ENCODE data around the gene G0S2.

DNA sequence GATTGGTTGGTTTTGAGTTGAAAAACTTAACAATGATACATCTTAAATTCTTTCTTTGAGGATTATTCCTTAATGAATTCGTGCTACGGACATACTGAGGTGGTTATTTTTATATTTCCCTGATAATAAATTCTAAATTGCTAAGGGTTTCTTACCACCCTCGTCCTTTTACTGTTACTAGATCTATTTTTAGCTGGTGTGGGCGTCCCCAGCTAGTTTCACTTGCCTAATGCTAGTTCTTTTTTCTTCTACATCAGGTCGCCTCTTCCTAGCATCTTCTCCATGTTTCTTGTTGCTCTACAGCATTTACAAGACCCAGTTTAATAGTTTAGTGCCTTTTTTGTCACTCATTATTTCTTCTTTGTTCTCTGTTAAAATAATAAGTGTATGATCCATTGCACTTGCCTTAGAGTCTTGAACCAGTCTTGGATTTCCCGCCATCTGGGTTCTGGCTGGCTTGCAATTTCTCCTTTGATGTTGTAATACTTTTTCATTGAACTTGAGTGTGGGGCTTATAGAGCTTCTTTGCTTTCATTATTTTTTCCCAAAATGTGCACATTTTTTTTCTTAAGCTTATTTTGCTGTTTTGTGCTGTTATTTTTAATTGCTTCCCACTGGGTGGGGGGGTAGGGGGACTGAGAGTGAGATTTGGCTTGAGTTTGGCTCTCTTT lies 28.8 kb downstream of the G0S2 start:
- TF ChIP-seq, protein P1, sequence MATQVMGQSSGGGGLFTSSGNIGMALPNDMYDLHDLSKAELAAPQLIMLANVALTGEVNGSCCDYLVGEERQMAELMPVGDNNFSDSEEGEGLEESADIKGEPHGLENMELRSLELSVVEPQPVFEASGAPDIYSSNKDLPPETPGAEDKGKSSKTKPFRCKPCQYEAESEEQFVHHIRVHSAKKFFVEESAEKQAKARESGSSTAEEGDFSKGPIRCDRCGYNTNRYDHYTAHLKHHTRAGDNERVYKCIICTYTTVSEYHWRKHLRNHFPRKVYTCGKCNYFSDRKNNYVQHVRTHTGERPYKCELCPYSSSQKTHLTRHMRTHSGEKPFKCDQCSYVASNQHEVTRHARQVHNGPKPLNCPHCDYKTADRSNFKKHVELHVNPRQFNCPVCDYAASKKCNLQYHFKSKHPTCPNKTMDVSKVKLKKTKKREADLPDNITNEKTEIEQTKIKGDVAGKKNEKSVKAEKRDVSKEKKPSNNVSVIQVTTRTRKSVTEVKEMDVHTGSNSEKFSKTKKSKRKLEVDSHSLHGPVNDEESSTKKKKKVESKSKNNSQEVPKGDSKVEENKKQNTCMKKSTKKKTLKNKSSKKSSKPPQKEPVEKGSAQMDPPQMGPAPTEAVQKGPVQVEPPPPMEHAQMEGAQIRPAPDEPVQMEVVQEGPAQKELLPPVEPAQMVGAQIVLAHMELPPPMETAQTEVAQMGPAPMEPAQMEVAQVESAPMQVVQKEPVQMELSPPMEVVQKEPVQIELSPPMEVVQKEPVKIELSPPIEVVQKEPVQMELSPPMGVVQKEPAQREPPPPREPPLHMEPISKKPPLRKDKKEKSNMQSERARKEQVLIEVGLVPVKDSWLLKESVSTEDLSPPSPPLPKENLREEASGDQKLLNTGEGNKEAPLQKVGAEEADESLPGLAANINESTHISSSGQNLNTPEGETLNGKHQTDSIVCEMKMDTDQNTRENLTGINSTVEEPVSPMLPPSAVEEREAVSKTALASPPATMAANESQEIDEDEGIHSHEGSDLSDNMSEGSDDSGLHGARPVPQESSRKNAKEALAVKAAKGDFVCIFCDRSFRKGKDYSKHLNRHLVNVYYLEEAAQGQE (IDR thresholded peaks at IDR 0.05; ENCODE audit: unreplicated experiment) = no peak
- TF ChIP-seq, protein P2, sequence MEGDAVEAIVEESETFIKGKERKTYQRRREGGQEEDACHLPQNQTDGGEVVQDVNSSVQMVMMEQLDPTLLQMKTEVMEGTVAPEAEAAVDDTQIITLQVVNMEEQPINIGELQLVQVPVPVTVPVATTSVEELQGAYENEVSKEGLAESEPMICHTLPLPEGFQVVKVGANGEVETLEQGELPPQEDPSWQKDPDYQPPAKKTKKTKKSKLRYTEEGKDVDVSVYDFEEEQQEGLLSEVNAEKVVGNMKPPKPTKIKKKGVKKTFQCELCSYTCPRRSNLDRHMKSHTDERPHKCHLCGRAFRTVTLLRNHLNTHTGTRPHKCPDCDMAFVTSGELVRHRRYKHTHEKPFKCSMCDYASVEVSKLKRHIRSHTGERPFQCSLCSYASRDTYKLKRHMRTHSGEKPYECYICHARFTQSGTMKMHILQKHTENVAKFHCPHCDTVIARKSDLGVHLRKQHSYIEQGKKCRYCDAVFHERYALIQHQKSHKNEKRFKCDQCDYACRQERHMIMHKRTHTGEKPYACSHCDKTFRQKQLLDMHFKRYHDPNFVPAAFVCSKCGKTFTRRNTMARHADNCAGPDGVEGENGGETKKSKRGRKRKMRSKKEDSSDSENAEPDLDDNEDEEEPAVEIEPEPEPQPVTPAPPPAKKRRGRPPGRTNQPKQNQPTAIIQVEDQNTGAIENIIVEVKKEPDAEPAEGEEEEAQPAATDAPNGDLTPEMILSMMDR (conservative IDR thresholded peaks at IDR 0.05; ENCODE audit: low read depth in 2 of 2) = no peak
- TF ChIP-seq EZH2 (IDR thresholded peaks at IDR 0.05; ENCODE audit: low read depth, unreplicated experiment) = no peak
- TF ChIP-seq POLR2AphosphoS5 (IDR thresholded peaks at IDR 0.05; ENCODE audit: low read depth) = no peak
- no peak for TF ChIP-seq ZNF114 (CRISPR knock-in tag; IDR thresholded peaks at IDR 0.05)
- no peak for TF ChIP-seq ZNF331 (CRISPR knock-in tag; IDR thresholded peaks at IDR 0.05; ENCODE audit: low read depth)
- TF ChIP-seq CREB1 (CRISPR knock-in tag; IDR thresholded peaks at IDR 0.05; ENCODE audit: low read depth) = no peak
- TF ChIP-seq EZH2phosphoT487 (IDR thresholded peaks at IDR 0.05; ENCODE audit: unreplicated experiment) = no peak
- TF ChIP-seq JUNB (IDR thresholded peaks at IDR 0.05; ENCODE audit: unreplicated experiment) = no peak
- TF ChIP-seq, protein P3, sequence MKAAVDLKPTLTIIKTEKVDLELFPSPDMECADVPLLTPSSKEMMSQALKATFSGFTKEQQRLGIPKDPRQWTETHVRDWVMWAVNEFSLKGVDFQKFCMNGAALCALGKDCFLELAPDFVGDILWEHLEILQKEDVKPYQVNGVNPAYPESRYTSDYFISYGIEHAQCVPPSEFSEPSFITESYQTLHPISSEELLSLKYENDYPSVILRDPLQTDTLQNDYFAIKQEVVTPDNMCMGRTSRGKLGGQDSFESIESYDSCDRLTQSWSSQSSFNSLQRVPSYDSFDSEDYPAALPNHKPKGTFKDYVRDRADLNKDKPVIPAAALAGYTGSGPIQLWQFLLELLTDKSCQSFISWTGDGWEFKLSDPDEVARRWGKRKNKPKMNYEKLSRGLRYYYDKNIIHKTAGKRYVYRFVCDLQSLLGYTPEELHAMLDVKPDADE (IDR thresholded peaks at IDR 0.05) = no peak
